ENCODE measurements around the gene ZNF865. TPM values are rescaled to one million over a fixed set of nuclear protein-coding genes. Genes with fewer than 3 reads are reported as not detected.

Gene ZNF865
- total and polyA plus RNA-seq, 2 donors (not counting 3 experiments of a cell fraction or from before 2014, with no cell fraction given): 4.0 to 10.1 TPM

GRCh38 chr19:55578761-55579747, 26.4 kb upstream of the ZNF865 start:
- ChIA-PET CTCF (no interaction called here), POLR2A (no interaction called here)
- H3K9me1 ChIP-seq (replicated peaks; ENCODE audit: control insufficient read depth, extremely low read depth, insufficient read depth, low read length): no peaks in the 10 kb centered on the region
- no peak overlapping the region for H3K4me3 ChIP-seq (replicated peaks in 1 of 3; ENCODE audit: insufficient read depth in 1 of 3, low read depth in 1 of 3, low read length in 3 of 3)
- H2AFZ ChIP-seq (ENCODE audit: low read depth, low read length): no peak overlapping the region
- dilution Hi-C loops (cut with MboI; ENCODE audit: extremely low pct_ligation_motif_present, low sequenced_read_pairs): no loop called here
- H3K36me3 ChIP-seq (ENCODE audit: control insufficient read depth in 2 of 2, extremely low read depth in 1 of 2, insufficient read depth in 2 of 2, low read length in 2 of 2): peaks cover 0 to 7% of the 10 kb centered on the region in 2 experiments
- H3K9ac ChIP-seq (replicated peaks; ENCODE audit: extremely low read depth, insufficient read depth, low read length): peak overlapping the region; percentile 83
- no peak for FAIRE-seq
- intact Hi-C loops (cut with micrococcal nuclease): no loop called here
- BruUV-seq (replicated peaks): no TSS peak
- peaks cover 4% of the 10 kb centered on the region for H3K4me1 ChIP-seq (ENCODE audit: control insufficient read depth, extremely low read depth, insufficient read depth, low read length)
- H3K4me2 ChIP-seq (ENCODE audit: insufficient read depth, low read length): peak overlapping the region; percentile 61
- no peaks in the 10 kb centered on the region for H3K9me3 ChIP-seq (replicated peaks; ENCODE audit: control insufficient read depth, insufficient read depth, low read length)
- no peak for DNase-seq (ENCODE audit: low read depth, low spot score)
- TF ChIP-seq POLR2A (IDR thresholded peaks at IDR 0.05; ENCODE audit: low read depth, low read length): no peak
- no peak for TF ChIP-seq FOS (IDR thresholded peaks at IDR 0.05; ENCODE audit: borderline replicate concordance, insufficient read depth, low read length)
- no peak for TF ChIP-seq GATA2 (IDR thresholded peaks at IDR 0.05; ENCODE audit: insufficient read depth, insufficient read length, low read depth, low read length)
- TF ChIP-seq EZH2 (IDR thresholded peaks at IDR 0.05; ENCODE audit: borderline replicate concordance, low read depth, low read length, severe bottlenecking): no peak
- no peak for TF ChIP-seq MYC (IDR thresholded peaks at IDR 0.05; ENCODE audit: low read depth, low read length)
- TF ChIP-seq JUN (IDR thresholded peaks at IDR 0.05; ENCODE audit: borderline replicate concordance, insufficient read depth, insufficient read length, low read depth): no peak
- no peak for TF ChIP-seq CTCF (IDR thresholded peaks at IDR 0.05; ENCODE audit: extremely low read depth in 1 of 2, insufficient read depth in 1 of 2, low read depth in 1 of 2, low read length in 2 of 2)
- no peak for TF ChIP-seq POLR2AphosphoS5 (IDR thresholded peaks at IDR 0.05; ENCODE audit: insufficient read depth, low read depth, low read length)
- TF ChIP-seq MAX (IDR thresholded peaks at IDR 0.05; ENCODE audit: insufficient read depth, insufficient read length): no peak
- H4K20me1 ChIP-seq (replicated peaks; ENCODE audit: control insufficient read depth, extremely low read depth, insufficient read depth, low read length): no peaks in the 10 kb centered on the region
- no peaks in the 10 kb centered on the region for H3K27me3 ChIP-seq (ENCODE audit: control insufficient read depth in 2 of 2, insufficient read depth in 2 of 2, low read length in 2 of 2)
- no peak overlapping the region for H3K27ac ChIP-seq (ENCODE audit: insufficient read depth, low read depth, low read length)
- peaks cover 12% of the 10 kb centered on the region for H3K79me2 ChIP-seq (ENCODE audit: control insufficient read depth, insufficient read depth, low read length)
